Smooth muscle cell (in vitro differentiated cells): ENCODE measurements around the gene CRIP3. TPM values are rescaled to one million over a fixed set of nuclear protein-coding genes. Genes with fewer than 3 reads are reported as not detected.

Experiments
- DNase-seq: peaks from one replicate; lab custom pipeline; 2025; ENCODE audit not compliant: unreplicated experiment; lab: John Stamatoyannopoulos, UW
- H2AFZ ChIP-seq: fragments of 200-600 bp; sonication (generic); 2 replicates; pipeline ENCODE4 v1.6.0; 2016; ENCODE audit warnings: antibody characterized with exemption, low read depth, mild to moderate bottlenecking
- H3F3A ChIP-seq: fragments of 200-600 bp; sonication (generic); 2 replicates; pipeline ENCODE4 v1.6.0; 2017; ENCODE audit warnings: antibody characterized with exemption, low read depth
- H3K27ac ChIP-seq: fragments of 200-600 bp; sonication (generic); 2 replicates; pipeline ENCODE4 v1.5.1; 2016; ENCODE audit warnings: low read depth, mild to moderate bottlenecking
- H3K27me3 ChIP-seq: fragments of 200-600 bp; sonication (generic); 2 replicates; pipeline ENCODE4 v1.6.1; 2016; ENCODE audit warnings: low read depth, mild to moderate bottlenecking
- H3K36me3 ChIP-seq: fragments of 200-600 bp; sonication (generic); 2 replicates; pipeline ENCODE4 v1.5.1; 2016; ENCODE audit warnings: low read depth
- H3K4me1 ChIP-seq: fragments of 200-600 bp; sonication (generic); 2 replicates; pipeline ENCODE4 v1.5.1; 2016; ENCODE audit warnings: low read depth
- H3K4me2 ChIP-seq: fragments of 200-600 bp; sonication (generic); 2 replicates; pipeline ENCODE4 v1.6.0; 2016; ENCODE audit warnings: mild to moderate bottlenecking
- H3K4me3 ChIP-seq: fragments of 200-600 bp; sonication (generic); 2 replicates; pipeline ENCODE4 v1.5.1; 2016; ENCODE audit warnings: mild to moderate bottlenecking
- H3K79me2 ChIP-seq: fragments of 200-600 bp; sonication (generic); 2 replicates; pipeline ENCODE4 v1.6.0; 2016; ENCODE audit warnings: low read depth, mild to moderate bottlenecking
- H3K9ac ChIP-seq: fragments of 200-600 bp; sonication (generic); 2 replicates; pipeline ENCODE4 v1.6.0; 2016; ENCODE audit warnings: low read depth
- H3K9me3 ChIP-seq: fragments of 200-600 bp; sonication (generic); replicated peaks from 2 replicates; pipeline ENCODE4 v1.5.1; 2016; ENCODE audit warnings: low read depth
- H4K20me1 ChIP-seq: fragments of 200-600 bp; sonication (generic); 2 replicates; pipeline ENCODE4 v1.6.0; 2016; ENCODE audit warnings: low read depth
- WGBS: methylation state at CpG from one replicate; pipeline ENCODE4 v1.1.7; 2016; ENCODE audit warnings: low lambda C conversion rate; 5-methylcytosine and 5-hydroxymethylcytosine counted together
- polyA plus RNA-seq: library from polyadenylated mRNA; unstranded; fragments of >200 nt; fragmentation: Nextera tagmentation; extraction: Ambion mirVana; gene quantifications from 2 replicates; pipeline ENCODE4 v1.2.1, GENCODE V29; 2016
- total RNA-seq: library from RNA; depleted of rRNA; stranded (reverse); fragments of >200 nt; gene quantifications from 2 replicates; pipeline ENCODE4 v1.2.3, GENCODE V29; 2014
- TF ChIP-seq, protein P1 (sequence below): fragments of 200-600 bp; sonication (generic); IDR thresholded peaks from 2 replicates; pipeline ENCODE4 v1.5.1; 2017; ENCODE audit warnings: borderline replicate concordance, mild to moderate bottlenecking, antibody characterized with exemption; ENCODE audit not compliant: insufficient read depth, poor library complexity, severe bottlenecking

The CRIP3 gene
- total and polyA plus RNA-seq, 2 experiments from 2014 or later: not detected

DNA sequence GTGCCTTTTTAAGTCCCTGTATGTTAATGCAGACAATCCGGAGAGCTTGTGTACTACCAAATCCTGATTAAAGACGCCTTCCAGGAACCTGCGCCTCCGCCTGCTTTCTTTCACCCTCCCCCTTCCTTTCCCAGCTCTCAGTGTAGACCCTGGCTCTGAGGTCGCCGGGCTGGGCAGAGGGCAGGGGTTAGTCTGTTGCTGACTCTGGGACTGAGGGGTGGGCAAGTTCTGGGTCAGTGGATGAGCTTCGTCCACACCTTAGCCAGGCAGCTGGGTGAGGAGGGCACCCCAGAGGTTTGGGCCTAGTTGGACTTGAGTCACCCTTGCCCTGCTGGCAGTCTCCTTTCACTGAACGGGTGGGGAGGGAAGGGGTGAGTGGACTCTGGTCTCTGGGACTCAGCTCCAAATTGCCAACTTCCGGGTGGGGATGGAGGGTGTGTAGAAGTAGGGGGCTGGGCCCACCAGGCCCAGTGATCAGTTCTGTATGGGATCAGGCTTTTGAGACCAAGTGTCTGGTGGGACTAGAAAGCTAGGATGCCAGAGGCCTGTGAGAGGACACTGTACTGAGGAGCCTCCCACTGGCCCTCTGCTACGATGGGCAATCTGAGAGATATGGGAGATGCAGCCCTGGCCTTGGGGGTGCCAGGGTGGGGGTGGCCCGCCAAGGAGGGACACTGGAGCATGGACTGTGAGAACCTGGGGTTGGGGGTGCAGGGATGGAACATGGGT, 31.9 kb downstream of the CRIP3 start:
- no peak overlapping the region for H3K4me3 ChIP-seq
- TF ChIP-seq, protein P1, sequence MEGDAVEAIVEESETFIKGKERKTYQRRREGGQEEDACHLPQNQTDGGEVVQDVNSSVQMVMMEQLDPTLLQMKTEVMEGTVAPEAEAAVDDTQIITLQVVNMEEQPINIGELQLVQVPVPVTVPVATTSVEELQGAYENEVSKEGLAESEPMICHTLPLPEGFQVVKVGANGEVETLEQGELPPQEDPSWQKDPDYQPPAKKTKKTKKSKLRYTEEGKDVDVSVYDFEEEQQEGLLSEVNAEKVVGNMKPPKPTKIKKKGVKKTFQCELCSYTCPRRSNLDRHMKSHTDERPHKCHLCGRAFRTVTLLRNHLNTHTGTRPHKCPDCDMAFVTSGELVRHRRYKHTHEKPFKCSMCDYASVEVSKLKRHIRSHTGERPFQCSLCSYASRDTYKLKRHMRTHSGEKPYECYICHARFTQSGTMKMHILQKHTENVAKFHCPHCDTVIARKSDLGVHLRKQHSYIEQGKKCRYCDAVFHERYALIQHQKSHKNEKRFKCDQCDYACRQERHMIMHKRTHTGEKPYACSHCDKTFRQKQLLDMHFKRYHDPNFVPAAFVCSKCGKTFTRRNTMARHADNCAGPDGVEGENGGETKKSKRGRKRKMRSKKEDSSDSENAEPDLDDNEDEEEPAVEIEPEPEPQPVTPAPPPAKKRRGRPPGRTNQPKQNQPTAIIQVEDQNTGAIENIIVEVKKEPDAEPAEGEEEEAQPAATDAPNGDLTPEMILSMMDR: no peak
- H3K4me2 ChIP-seq: peak overlapping the region; percentile 84
- 73% methylated on average over 11 of the region's 11 CpGs for WGBS
- H3K27ac ChIP-seq: no peak overlapping the region
- no peak for DNase-seq
- H3K27me3 ChIP-seq: peaks cover 36% of the 10 kb centered on the region
- no peak overlapping the region for H3K9ac ChIP-seq
- no peaks in the 10 kb centered on the region for H3K36me3 ChIP-seq
- H3K79me2 ChIP-seq: no peaks in the 10 kb centered on the region
- no peaks in the 10 kb centered on the region for H3K9me3 ChIP-seq
- H3K4me1 ChIP-seq: peaks cover 17% of the 10 kb centered on the region
- no peaks in the 10 kb centered on the region for H4K20me1 ChIP-seq
- H3F3A ChIP-seq: no peaks in the 10 kb centered on the region
- H2AFZ ChIP-seq: no peak overlapping the region

DNA sequence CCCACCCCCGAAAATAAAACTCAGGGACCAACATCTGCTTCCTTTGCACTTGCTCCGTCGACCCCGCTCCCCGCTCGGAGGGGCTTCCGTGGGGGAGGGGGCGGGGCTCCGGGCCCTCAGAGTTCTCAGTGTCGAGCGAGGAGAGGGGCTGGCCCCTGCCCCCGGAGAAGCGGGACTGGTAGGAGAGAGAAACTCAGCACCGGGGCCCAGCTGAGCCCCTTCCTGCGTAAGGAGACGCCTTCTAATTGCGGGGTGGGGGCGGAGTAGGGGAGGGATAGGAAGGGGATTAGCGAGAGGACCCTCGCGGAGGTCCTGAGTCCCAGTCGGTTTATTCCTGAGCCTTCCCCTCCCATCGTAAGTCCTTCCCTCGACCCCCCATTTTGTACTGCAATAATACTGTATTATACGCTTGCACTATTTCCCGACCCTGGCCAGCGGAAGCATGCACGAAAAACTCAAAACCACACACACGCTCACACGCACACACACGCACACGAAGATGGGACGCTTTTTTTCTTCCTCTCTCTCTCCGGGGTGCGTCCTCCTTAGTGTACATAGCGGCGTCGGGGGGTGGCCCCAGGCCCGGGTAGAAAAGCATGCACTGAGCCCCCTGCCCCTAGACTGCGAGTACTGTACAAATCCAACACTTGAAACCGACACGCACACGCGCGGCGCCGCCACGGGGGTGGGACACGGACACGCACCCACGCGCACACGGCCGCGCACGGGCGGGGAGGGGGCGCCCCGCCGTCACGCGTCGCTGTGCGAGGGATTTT, 32.6 kb downstream of the CRIP3 start:
- no peak overlapping the region for H2AFZ ChIP-seq

GRCh38 chr6:43274916-43275597, 33.6 kb downstream of the CRIP3 start:
- H3K9ac ChIP-seq: no peak overlapping the region
- TF ChIP-seq, protein P1: no peak
- H2AFZ ChIP-seq: no peak overlapping the region
- no peaks in the 10 kb centered on the region for H3F3A ChIP-seq
- H4K20me1 ChIP-seq: no peaks in the 10 kb centered on the region
- DNase-seq: no peak
- H3K9me3 ChIP-seq: no peaks in the 10 kb centered on the region
- WGBS: 24% methylated on average over 5 of the region's 65 CpGs
- H3K4me2 ChIP-seq: peak overlapping the region; percentile 84
- peaks cover 17% of the 10 kb centered on the region for H3K4me1 ChIP-seq
- no peak overlapping the region for H3K27ac ChIP-seq
- peaks cover 36% of the 10 kb centered on the region for H3K27me3 ChIP-seq
- H3K4me3 ChIP-seq: peak overlapping the region; percentile 54
- no peaks in the 10 kb centered on the region for H3K36me3 ChIP-seq
- no peaks in the 10 kb centered on the region for H3K79me2 ChIP-seq

More for the DNA sequence above, 32.6 kb downstream of the CRIP3 start:
- no peaks in the 10 kb centered on the region for H3K36me3 ChIP-seq
- H4K20me1 ChIP-seq: no peaks in the 10 kb centered on the region
- H3K4me1 ChIP-seq: peaks cover 17% of the 10 kb centered on the region
- no peak overlapping the region for H3K27ac ChIP-seq
- no peak for DNase-seq
- H3K4me2 ChIP-seq: peak overlapping the region; percentile 84
- H3K79me2 ChIP-seq: no peaks in the 10 kb centered on the region
- TF ChIP-seq, protein P1: no peak
- H3K4me3 ChIP-seq: peak overlapping the region; percentile 54
- H3K27me3 ChIP-seq: peaks cover 36% of the 10 kb centered on the region
- H3K9me3 ChIP-seq: no peaks in the 10 kb centered on the region
- no peaks in the 10 kb centered on the region for H3F3A ChIP-seq
- WGBS: 21% methylated on average over 52 of the region's 64 CpGs
- H3K9ac ChIP-seq: no peak overlapping the region
